Uterus (tissue), 4 donors: ENCODE data around the gene SLC4A1AP. TPM values are rescaled to one million over a fixed set of nuclear protein-coding genes. Genes with fewer than 3 reads are reported as not detected.
"Not testable (repeated sequence)": the region's sequence is repeated elsewhere in the genome, so short reads cannot be mapped to it uniquely, and the experiment has no call there.

Experiments used
- DNase-seq, 2 donors: peaks; one replicate each; pipeline ENCODE4 v3.0.0-alpha.2; 2019 to 2020
- H3K27ac ChIP-seq, 2 donors: fragments of 200-600 bp; sonication (generic); 1 replicate in 1 of 2; 2 replicates in 1 of 2; pipeline ENCODE4 v1.5.1; 2016 to 2018
- H3K27me3 ChIP-seq, 2 donors: fragments of 200-600 bp; sonication (generic); one replicate each; pipeline ENCODE4 v1.5.1; 2018 to 2019; ENCODE audit warnings: control low read depth in 1 of 2
- H3K36me3 ChIP-seq, 2 donors: fragments of 200-600 bp; sonication (generic); one replicate each; pipeline ENCODE4 v1.5.1; 2019; ENCODE audit warnings: control low read depth in 1 of 2
- H3K4me1 ChIP-seq, 2 donors: fragments of 200-600 bp; sonication (generic); one replicate each; pipeline ENCODE4 v1.5.1; 2018 to 2019; ENCODE audit warnings: control low read depth in 1 of 2
- H3K4me3 ChIP-seq, 2 donors: fragments of 200-600 bp; sonication (generic); 1 replicate in 1 of 2; 2 replicates in 1 of 2; pipeline ENCODE4 v1.5.1; 2018 to 2019; ENCODE audit warnings: mild to moderate bottlenecking in 1 of 2
- H3K9me3 ChIP-seq, 2 donors: fragments of 200-600 bp; sonication (generic); one replicate each; pipeline ENCODE4 v1.5.1; 2019; ENCODE audit warnings: control low read depth in 1 of 2
- CTCF ChIP-seq, 4 experiments: fragments of 200-600 bp in 2 of 4; fragments of 450-650 bp in 2 of 4; sonication (generic) in 2 of 4; IDR thresholded peaks; one replicate each; pipeline ENCODE4 v1.5.1; 2016 to 2019; ENCODE audit warnings: antibody characterized with exemption in 4 of 4, mild to moderate bottlenecking in 2 of 4, moderate library complexity in 1 of 4
- POLR2A ChIP-seq, 2 donors: fragments of 450-650 bp; IDR thresholded peaks; one replicate each; pipeline ENCODE4 v1.6.1; 2016; ENCODE audit warnings: antibody characterized with exemption in 2 of 2, mild to moderate bottlenecking in 1 of 2, moderate library complexity in 1 of 2
- intact Hi-C: fragments of 100-400 bp; cut with DNase I; formaldehyde crosslinking; loops from one replicate; pipeline ENCODE4 v1.15.1; 2023; ENCODE audit warnings: low total_unique reads
- total RNA-seq, 4 donors: library from RNA; depleted of rRNA in 3 of 4; stranded (reverse); fragments of >200 nt in 3 of 4; gene quantifications; one replicate each; pipeline versions ENCODE4 v1.1.0 to v1.2.4, GENCODE V29; 2014 to 2023
- donor health status: DM: yes; HTN: yes; CAD: no.

The SLC4A1AP gene
- total RNA-seq, 4 donors from 2014 or later: 15.0 to 23.8 (median 23.1) TPM

GRCh38 chr2:27681841-27682240 is 18.2 kb downstream of the SLC4A1AP start:
- H3K27ac ChIP-seq: peak overlapping the region; percentile 3 to 19
- no peak overlapping the region for H3K4me3 ChIP-seq
- H3K36me3 ChIP-seq: no peaks in the 10 kb centered on the region
- H3K4me1 ChIP-seq: no peaks in the 10 kb centered on the region
- TF ChIP-seq POLR2A (IDR thresholded peaks at IDR 0.05): no peak
- TF ChIP-seq CTCF (IDR thresholded peaks at IDR 0.05): no peak
- no peak for DNase-seq
- H3K9me3 ChIP-seq: no peaks in the 10 kb centered on the region
- H3K27me3 ChIP-seq: no peaks in the 10 kb centered on the region
- intact Hi-C loops: no loop called here

- intact Hi-C loops, H3K9me3 ChIP-seq, H3K27me3 ChIP-seq, H3K36me3 ChIP-seq, H3K4me3 ChIP-seq, H3K4me1 ChIP-seq, DNase-seq: not testable (repeated sequence)
- peak overlapping the region; percentile 3 to 19 for H3K27ac ChIP-seq
Measured at GRCh38 chr2:27682334-27682771, 18.7 kb downstream of the SLC4A1AP start.

GRCh38 chr2:27683390-27684071 is 19.8 kb downstream of the SLC4A1AP start:
- intact Hi-C loops: no loop called here
- Histone ChIP-seq H3K36me3 (no peaks in the 10 kb centered on the region), H3K4me1 (no peaks in the 10 kb centered on the region), H3K27me3 (no peaks in the 10 kb centered on the region), H3K4me3 (no peak overlapping the region), H3K9me3 (no peaks in the 10 kb centered on the region), H3K27ac (peak overlapping the region in 1 of 2 donors; percentile 19)
- peak; percentile 54 to 84 for DNase-seq
- no peak for TF ChIP-seq POLR2A (IDR thresholded peaks at IDR 0.05)
- peak; percentile 73 to 88 (median 86) for TF ChIP-seq CTCF (IDR thresholded peaks at IDR 0.05)

- DNase-seq, intact Hi-C loops, H3K4me1 ChIP-seq, H3K27me3 ChIP-seq, H3K9me3 ChIP-seq, H3K36me3 ChIP-seq, H3K4me3 ChIP-seq, H3K27ac ChIP-seq: not testable (repeated sequence)
Measured at GRCh38 chr2:27685006-27685405, 21.3 kb downstream of the SLC4A1AP start.

- Histone ChIP-seq H3K27ac (no peak overlapping the region), H3K4me3 (no peak overlapping the region), H3K4me1 (no peaks in the 10 kb centered on the region), H3K9me3 (no peaks in the 10 kb centered on the region), H3K27me3 (no peaks in the 10 kb centered on the region), H3K36me3 (no peaks in the 10 kb centered on the region)
- DNase-seq: no peak
- TF ChIP-seq POLR2A (IDR thresholded peaks at IDR 0.05): no peak
- TF ChIP-seq CTCF (IDR thresholded peaks at IDR 0.05): no peak
- intact Hi-C loops: no loop called here
Measured at GRCh38 chr2:27685577-27685976, 21.9 kb downstream of the SLC4A1AP start.

- Histone ChIP-seq H3K9me3 (no peaks in the 10 kb centered on the region), H3K4me3 (no peak overlapping the region), H3K27me3 (no peaks in the 10 kb centered on the region), H3K36me3 (no peaks in the 10 kb centered on the region), H3K4me1 (no peaks in the 10 kb centered on the region), H3K27ac (no peak overlapping the region)
- no peak for DNase-seq
- intact Hi-C loops: no loop called here
- TF ChIP-seq CTCF (IDR thresholded peaks at IDR 0.05): no peak
- TF ChIP-seq POLR2A (IDR thresholded peaks at IDR 0.05): no peak
Measured at GRCh38 chr2:27687232-27687631, 23.5 kb downstream of the SLC4A1AP start.
